ENCODE measurements around the gene UNC93B1. TPM values are rescaled to one million over a fixed set of nuclear protein-coding genes. Genes with fewer than 3 reads are reported as not detected.
A peak's percentile ranks its signal among the peaks of the same experiment; 100 is the strongest.

Gene UNC93B1
- total RNA-seq, 2 donors from 2014 or later, result 15.9 to 28.5 TPM

- DNase-seq (ENCODE audit: low spot score), result no peak
- intact Hi-C loops (cut with DNase I), result no loop called here
Measured at GRCh38 chr11:68041617-68042218, 37.8 kb upstream of the UNC93B1 start.

- no peak for DNase-seq (ENCODE audit: low spot score)
- intact Hi-C loops (cut with DNase I), result no loop called here
Measured at GRCh38 chr11:68040957-68041591, 37.2 kb upstream of the UNC93B1 start.

GRCh38 chr11:68040101-68040956, 36.4 kb upstream of the UNC93B1 start:
- peak; percentile 90 for DNase-seq (ENCODE audit: low spot score)
- intact Hi-C loops (cut with DNase I), result no loop called here

- intact Hi-C loops (cut with DNase I), result no loop called here
- DNase-seq (ENCODE audit: low spot score), result no peak
Measured at GRCh38 chr11:68039526-68040086, 35.7 kb upstream of the UNC93B1 start.

- intact Hi-C loops (cut with DNase I), result no loop called here
- DNase-seq (ENCODE audit: low spot score), result peak; percentile 96
Measured at GRCh38 chr11:68038718-68039525, 35.0 kb upstream of the UNC93B1 start, which contains the start of gene TCIRG1. TCIRG1 (plus strand) TSS chr11:68039025; CDS start chr11:68041272, 2,247 bp downstream.

GRCh38 chr11:68038226-68038717, 34.4 kb upstream of the UNC93B1 start:
- no peak for DNase-seq (ENCODE audit: low spot score)
- intact Hi-C loops (cut with DNase I), result no loop called here

- DNase-seq (ENCODE audit: low spot score), result no peak
- intact Hi-C loops (cut with DNase I), result no loop called here
Measured at GRCh38 chr11:68037411-68038225, 33.7 kb upstream of the UNC93B1 start.

GRCh38 chr11:68036717-68037239, 32.9 kb upstream of the UNC93B1 start:
- intact Hi-C loops (cut with DNase I), result no loop called here
- DNase-seq (ENCODE audit: low spot score), result peak; percentile 92

GRCh38 chr11:68036141-68036716, 32.3 kb upstream of the UNC93B1 start:
- intact Hi-C loops (cut with DNase I), result no loop called here
- DNase-seq (ENCODE audit: low spot score), result no peak

GRCh38 chr11:68035266-68035876, 31.5 kb upstream of the UNC93B1 start:
- intact Hi-C loops (cut with DNase I), result no loop called here
- no peak for DNase-seq (ENCODE audit: low spot score)

- intact Hi-C loops (cut with DNase I), result no loop called here
- no peak for DNase-seq (ENCODE audit: low spot score)
Measured at GRCh38 chr11:68033708-68034045, 29.8 kb upstream of the UNC93B1 start.

- intact Hi-C loops (cut with DNase I), result no loop called here
- DNase-seq (ENCODE audit: low spot score), result no peak
Measured at GRCh38 chr11:68032997-68033707, 29.3 kb upstream of the UNC93B1 start.

GRCh38 chr11:68032003-68032402, 28.1 kb upstream of the UNC93B1 start:
- intact Hi-C loops (cut with DNase I), result no loop called here
- DNase-seq (ENCODE audit: low spot score), result no peak

- no peak for DNase-seq (ENCODE audit: low spot score)
- intact Hi-C loops (cut with DNase I), result no loop called here
Measured at GRCh38 chr11:68031144-68031464, 27.2 kb upstream of the UNC93B1 start.

GRCh38 chr11:68030318-68031143, 26.6 kb upstream of the UNC93B1 start, which contains the start of gene NDUFS8:
NDUFS8 (plus strand) TSS chr11:68030681; CDS start chr11:68032152, 1,471 bp downstream.
- intact Hi-C loops (cut with DNase I), result no loop called here
- peak; percentile 98 for DNase-seq (ENCODE audit: low spot score)
